MCF 10A (cell line): ENCODE results near the gene ART1. TPM values are rescaled to one million over a fixed set of nuclear protein-coding genes. Genes with fewer than 3 reads are reported as not detected.

ENCODE experiments used
- BruUV-seq: library from RNA; stranded (reverse); fragments of 400-500 nt; replicated peaks from 2 replicates; lab custom pipeline; 2021; lab: Mats Ljungman, UMichigan
- CTCF ChIA-PET: fragments of 300-600 bp; sonication (Branson Sonifier 250); formaldehyde crosslinking; extraction: SDS; loops from one replicate; lab custom pipeline; 2021; ENCODE audit warnings: antibody characterized with exemption, inconsistent platforms; lab: Yijun Ruan, JAX
- POLR2A ChIA-PET: fragments of 300-600, 350-650 bp; sonication (Branson Sonifier 250); formaldehyde crosslinking; extraction: SDS; loops from one replicate; lab custom pipeline; 2020; ENCODE audit warnings: antibody characterized with exemption, inconsistent platforms; lab: Yijun Ruan, JAX
- DNase-seq: peaks from one replicate; pipeline ENCODE4 v3.0.0-alpha.2; 2018; ENCODE audit not compliant: unreplicated experiment
- H3K27ac Mint-ChIP-seq: one replicate; pipeline ENCODE4 v1.8.0; 2022; ENCODE audit warnings: mild to moderate bottlenecking, low read depth, mixed read lengths; ENCODE audit not compliant: unreplicated experiment
- H3K27me3 Mint-ChIP-seq: one replicate; pipeline ENCODE4 v1.8.0; 2022; ENCODE audit warnings: mixed read lengths; ENCODE audit not compliant: insufficient read depth, unreplicated experiment
- H3K36me3 Mint-ChIP-seq: one replicate; pipeline ENCODE4 v1.8.0; 2022; ENCODE audit warnings: mild to moderate bottlenecking, moderate library complexity, mixed read lengths; ENCODE audit not compliant: insufficient read depth, unreplicated experiment
- H3K4me1 Mint-ChIP-seq: one replicate; pipeline ENCODE4 v1.8.0; 2022; ENCODE audit warnings: mixed read lengths; ENCODE audit not compliant: insufficient read depth, unreplicated experiment
- H3K4me3 Mint-ChIP-seq: one replicate; pipeline ENCODE4 v1.8.0; 2022; ENCODE audit warnings: mild to moderate bottlenecking, moderate library complexity, mixed read lengths; ENCODE audit not compliant: unreplicated experiment
- H3K9me3 Mint-ChIP-seq: one replicate; pipeline ENCODE4 v1.8.0; 2022; ENCODE audit warnings: mixed read lengths; ENCODE audit not compliant: unreplicated experiment
- CTCF ChIP-seq: fragments of 200-600 bp; IDR thresholded peaks from one replicate; pipeline ENCODE4 v1.8.0; 2022; ENCODE audit warnings: antibody characterized with exemption, mild to moderate bottlenecking; ENCODE audit not compliant: unreplicated experiment
- intact Hi-C: fragments of 100-400 bp; cut with micrococcal nuclease; formaldehyde crosslinking; loops from 2 replicates; pipeline ENCODE4 v1.14.1; 2022
- total RNA-seq: library from RNA; stranded (reverse); gene quantifications from 2 replicates; pipeline ENCODE4 v1.2.3, GENCODE V29; 2022

ART1 gene
- total RNA-seq, 1 experiment from 2014 or later = not detected

GRCh38 chr11:3605771-3606203 lies 39.1 kb upstream of the ART1 start:
- Mint-ChIP-seq H3K4me1 (no peaks in the 10 kb centered on the region), H3K4me3 (no peak overlapping the region), H3K36me3 (no peaks in the 10 kb centered on the region), H3K27me3 (peaks cover 6% of the 10 kb centered on the region), H3K27ac (no peak overlapping the region), H3K9me3 (no peaks in the 10 kb centered on the region)
- intact Hi-C loops = no loop called here
- BruUV-seq = no TSS peak
- ChIA-PET POLR2A (interaction anchor here (0.5 kb wide), 1 partner anchor 73 kb away, joined by 3 read pairs; no protein-coding TSS in a partner anchor), CTCF (no interaction called here)
- no peak for DNase-seq
- TF ChIP-seq CTCF = no peak

GRCh38 chr11:3609416-3610265 lies 35.3 kb upstream of the ART1 start:
- intact Hi-C loops = loop anchor here (2.0 kb wide), 1 partner anchor 155 kb away; no protein-coding TSS in a partner anchor
- Mint-ChIP-seq H3K27ac (no peak overlapping the region), H3K9me3 (no peaks in the 10 kb centered on the region), H3K4me1 (peaks cover 2% of the 10 kb centered on the region), H3K4me3 (no peak overlapping the region), H3K36me3 (no peaks in the 10 kb centered on the region), H3K27me3 (peaks cover 6% of the 10 kb centered on the region)
- no TSS peak for BruUV-seq
- CTCF ChIA-PET = interaction anchor here (0.5 to 2.6 kb wide), 24 partner anchors 8 to 891 kb away, joined by 3 to 10 read pairs (median 4); partner anchors contain the start of gene PGAP2
- peak; percentile 51 for DNase-seq
- TF ChIP-seq CTCF = peak; percentile 83
- POLR2A ChIA-PET = interaction anchor here (1.0 kb wide), 1 partner anchor 15 kb away, joined by 3 read pairs; no protein-coding TSS in a partner anchor

- Mint-ChIP-seq H3K27me3 (peaks cover under 1% of the 10 kb centered on the region), H3K9me3 (no peaks in the 10 kb centered on the region), H3K4me1 (peaks cover 13% of the 10 kb centered on the region), H3K27ac (no peak overlapping the region), H3K36me3 (no peaks in the 10 kb centered on the region), H3K4me3 (no peak overlapping the region)
- CTCF ChIA-PET = interaction anchor here (0.6 to 2.5 kb wide), 8 partner anchors 8 to 344 kb away, joined by 3 to 10 read pairs (median 3); partner anchors contain the start of gene PGAP2
- DNase-seq = no peak
- POLR2A ChIA-PET = interaction anchor here (1.0 kb wide), 1 partner anchor 16 kb away, joined by 3 read pairs; no protein-coding TSS in a partner anchor
- no TSS peak for BruUV-seq
- no peak for TF ChIP-seq CTCF
- intact Hi-C loops = no loop called here
These were observed 34.1 kb upstream of the ART1 start for GRCh38 chr11:3610846-3611245.

- DNase-seq = no peak
- no TSS peak for BruUV-seq
- intact Hi-C loops = no loop called here
- ChIA-PET POLR2A (no interaction called here), CTCF (interaction anchor here (1.3 kb wide), 1 partner anchor 9 kb away, joined by 3 read pairs; no protein-coding TSS in a partner anchor)
- Mint-ChIP-seq H3K27ac (no peak overlapping the region), H3K9me3 (no peaks in the 10 kb centered on the region), H3K36me3 (no peaks in the 10 kb centered on the region), H3K27me3 (no peaks in the 10 kb centered on the region), H3K4me3 (no peak overlapping the region), H3K4me1 (peaks cover 16% of the 10 kb centered on the region)
- TF ChIP-seq CTCF = no peak
These were observed 32.8 kb upstream of the ART1 start for GRCh38 chr11:3611976-3612678.
